A549 treated with RU486 at 1 μM for 4 hours (cell line): ENCODE data around the gene RXRB. TPM values are rescaled to one million over a fixed set of nuclear protein-coding genes. Genes with fewer than 3 reads are reported as not detected.

Experiments used
- total RNA-seq: library from RNA; stranded (reverse); fragments of 200-300 nt; extraction: Qiagen RNA extraction; gene quantifications from 5 replicates; pipeline ENCODE4 v1.2.3, GENCODE V29; 2022; ENCODE audit warnings: low read depth

Gene RXRB
- 15.5 to 21.7 TPM (median 20.6 TPM) in 5 replicates for total RNA-seq

DNA sequence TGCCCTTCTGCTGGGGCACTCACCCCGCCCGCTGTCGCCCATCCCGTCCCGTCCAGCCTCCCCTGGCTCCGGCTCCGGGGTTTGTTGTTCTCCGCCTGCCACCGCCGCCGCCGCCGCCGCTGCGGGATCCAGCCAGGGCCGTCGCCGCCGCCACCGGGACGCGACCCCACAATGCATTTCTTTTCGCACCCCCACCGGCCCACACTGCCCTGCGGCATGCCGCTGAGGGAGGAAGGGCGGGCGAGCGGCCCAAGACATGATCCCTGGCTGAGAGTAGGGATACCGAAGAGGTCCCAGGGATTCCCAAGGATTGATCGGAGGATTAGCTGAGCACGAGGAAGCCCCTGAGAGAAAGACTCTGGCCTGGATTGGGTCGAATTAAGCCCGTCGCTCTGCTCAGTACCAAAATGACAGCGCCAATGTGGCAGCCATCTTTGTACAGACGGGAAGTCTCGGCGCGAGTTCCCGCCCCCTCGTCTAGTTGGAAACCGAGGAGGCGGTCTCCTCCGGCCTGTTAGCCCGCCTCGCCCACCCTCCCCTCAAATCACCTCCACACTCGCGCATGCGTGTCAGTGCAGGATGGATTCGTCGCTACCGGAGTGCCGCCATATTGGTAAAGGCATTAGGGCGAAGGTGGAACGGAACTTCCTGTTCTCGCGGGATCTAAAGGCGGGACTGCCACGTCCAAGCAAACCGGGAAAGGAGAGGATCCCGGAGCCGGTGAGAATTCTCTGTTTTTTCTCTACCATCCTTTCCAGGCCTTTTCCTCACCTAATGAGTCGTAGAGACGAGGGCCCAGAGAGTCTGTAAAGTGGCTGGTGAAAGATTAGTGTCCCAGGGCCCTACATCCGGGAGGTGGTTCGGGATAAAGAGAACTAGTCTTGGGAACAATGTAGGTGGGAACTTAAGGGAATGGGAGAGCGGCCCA, at the start of gene RXRB, which contains the start of gene SLC39A7:
RXRB (minus strand) TSS at position 447 of the 928 bp plus-strand sequence; CDS start at position 258, 189 bp downstream.
SLC39A7 (plus strand) TSS at position 649 of the 928 bp plus-strand sequence. CDS start 379 bp downstream, outside the sequence.

DNA sequence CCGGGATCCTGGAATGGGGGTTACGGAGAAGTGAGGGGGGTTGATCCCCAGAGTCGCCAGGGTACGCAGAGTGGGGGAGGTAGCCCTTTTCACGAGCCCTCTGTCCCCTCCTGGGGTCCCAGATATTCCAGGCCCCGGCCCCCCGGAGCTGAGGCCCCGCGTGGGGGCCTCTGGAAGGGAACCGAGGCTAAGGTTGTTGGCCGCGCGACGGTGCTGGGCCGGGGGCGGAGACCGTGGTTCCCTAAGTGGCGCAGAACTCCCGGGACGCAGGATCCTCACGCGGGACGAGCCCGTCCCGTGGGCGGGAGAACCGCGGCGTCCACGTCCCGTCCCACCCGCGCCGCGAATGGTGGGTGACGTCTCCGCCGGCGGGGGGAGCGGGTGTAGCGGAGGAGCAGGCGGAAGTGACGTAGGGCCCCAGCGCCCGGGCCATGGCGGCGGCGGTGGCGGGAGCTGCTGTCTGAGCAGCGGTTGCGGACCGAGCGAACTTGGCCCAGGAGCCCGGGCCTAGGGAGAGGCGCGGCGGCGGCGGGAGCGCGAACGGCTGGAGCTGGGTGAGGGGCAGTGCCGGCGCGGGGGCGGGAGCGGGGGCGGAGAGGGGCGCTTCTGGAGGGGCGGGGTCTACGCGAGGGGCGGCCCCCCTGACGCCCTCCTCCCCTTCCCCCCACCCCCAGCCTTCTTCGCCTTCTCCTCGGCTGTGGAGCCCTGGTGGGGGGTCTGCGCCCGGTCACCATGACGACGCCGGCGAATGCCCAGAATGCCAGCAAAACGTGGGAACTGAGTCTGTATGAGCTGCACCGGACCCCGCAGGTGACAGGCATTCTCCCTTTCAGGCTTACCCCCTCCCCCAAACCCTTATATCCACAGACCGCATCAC, 7.9 kb upstream of the RXRB start, which contains the start of gene RING1:
RING1 (plus strand) TSS at position 410 of the 877 bp plus-strand sequence; CDS start at position 733, 323 bp downstream.

DNA sequence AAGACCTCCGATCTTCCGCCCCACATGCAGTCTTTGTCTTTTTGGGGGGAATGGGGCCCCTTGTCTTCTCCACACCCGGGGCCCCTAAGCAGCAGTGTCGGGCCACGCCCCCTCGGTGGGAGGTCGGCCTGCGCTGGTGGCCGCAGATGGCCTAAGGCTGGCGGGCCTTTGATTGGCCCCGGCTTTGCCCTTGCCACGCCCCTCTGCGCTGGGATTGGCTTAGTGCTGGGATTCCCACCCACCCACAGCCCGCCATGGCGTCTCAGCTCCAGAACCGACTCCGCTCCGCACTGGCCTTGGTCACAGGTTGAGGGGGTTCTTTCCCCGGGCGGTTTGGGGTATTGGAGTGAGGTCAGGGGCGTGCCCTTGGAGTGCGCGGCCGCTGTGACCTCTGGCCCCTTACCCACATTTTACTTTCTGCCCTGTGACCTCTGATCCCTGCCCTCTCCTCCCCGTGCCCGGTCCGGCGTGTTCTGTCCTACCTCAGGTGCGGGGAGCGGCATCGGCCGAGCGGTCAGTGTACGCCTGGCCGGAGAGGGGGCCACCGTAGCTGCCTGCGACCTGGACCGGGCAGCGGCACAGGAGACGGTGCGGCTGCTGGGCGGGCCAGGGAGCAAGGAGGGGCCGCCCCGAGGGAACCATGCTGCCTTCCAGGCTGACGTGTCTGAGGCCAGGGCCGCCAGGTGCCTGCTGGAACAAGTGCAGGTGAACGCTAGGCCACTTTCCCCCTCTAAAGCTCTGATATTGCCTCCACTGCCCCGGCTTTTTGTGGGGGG, 4.1 kb upstream of the RXRB start, which contains the start of gene HSD17B8:
HSD17B8 (plus strand) TSS at position 241 of the 776 bp plus-strand sequence; CDS start at position 255, 14 bp downstream.

DNA sequence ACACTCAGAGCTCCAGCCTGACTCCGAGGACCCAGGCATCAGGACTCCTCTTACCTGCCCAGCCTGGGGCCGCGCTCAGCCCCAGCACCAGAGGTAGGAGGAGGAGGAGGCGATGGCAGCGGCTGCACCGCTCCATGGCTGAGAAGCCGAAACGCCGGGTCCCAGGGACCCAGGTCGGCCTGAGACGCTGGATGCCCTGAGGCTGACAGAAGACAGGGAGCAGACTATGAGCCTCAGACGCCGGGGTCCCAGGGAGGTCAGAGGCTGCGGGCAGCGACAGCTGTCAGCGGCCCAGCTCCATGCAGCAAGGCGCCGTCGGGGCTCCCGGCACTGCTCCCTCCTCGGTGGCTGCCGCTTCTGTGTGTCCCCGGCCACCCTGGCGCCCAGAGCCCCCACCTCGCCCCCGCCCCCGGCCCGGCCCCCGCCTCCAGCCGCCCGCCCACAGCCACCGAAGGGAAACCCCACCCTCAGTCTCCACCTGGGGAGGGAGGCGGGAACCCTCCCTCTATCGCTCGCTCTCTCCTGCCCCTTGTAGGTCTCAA, 8.3 kb downstream of the RXRB start, which contains the start of gene COL11A2:
COL11A2 (minus strand) TSS at position 363 of the 542 bp plus-strand sequence; CDS start at position 136, 227 bp downstream.

Other genes with a start within 250 kb of the RXRB start
- gene HLA-DMA, start 247.6 kb downstream of the RXRB start, total RNA-seq = 2.7 to 3.1 TPM (median 3.0 TPM) in 5 replicates
- 116 to 154 TPM (median 131 TPM) in 5 replicates for gene BRD2, start 232.1 kb downstream of the RXRB start, total RNA-seq
- 0.50 TPM in 1 of 5 replicates, not detected in the others for gene HLA-DOA, start 191.1 kb downstream of the RXRB start, total RNA-seq
- gene HLA-DPA1, start 127.0 kb downstream of the RXRB start, total RNA-seq = 0.33 TPM in 1 of 5 replicates, not detected in the others
- not detected in 5 replicates for gene HLA-DPB1, start 124.7 kb downstream of the RXRB start, total RNA-seq
- 0.37 to 1.3 TPM (median 0.90 TPM) in 5 replicates for gene COL11A2, start 8.2 kb downstream of the RXRB start, total RNA-seq
- gene SLC39A7, start 202 bp upstream of the RXRB start, total RNA-seq = 111 to 121 TPM (median 118 TPM) in 5 replicates
- 11.0 to 16.7 TPM (median 15.5 TPM) in 5 replicates for gene HSD17B8, start 4.0 kb upstream of the RXRB start, total RNA-seq
- gene RING1, start 7.8 kb upstream of the RXRB start, total RNA-seq = 19.8 to 28.2 TPM (median 25.6 TPM) in 5 replicates
- 15.8 to 18.0 TPM (median 16.9 TPM) in 5 replicates for gene VPS52, start 71.2 kb upstream of the RXRB start, total RNA-seq
- gene RPS18, start 71.4 kb upstream of the RXRB start, total RNA-seq = 2,467 to 2,823 TPM (median 2,760 TPM) in 5 replicates
- gene B3GALT4, start 76.5 kb upstream of the RXRB start, total RNA-seq = 0.30 to 0.75 TPM (median 0.53 TPM) in 5 replicates
- 53.2 to 66.0 TPM (median 58.6 TPM) in 5 replicates for gene WDR46, start 88.6 kb upstream of the RXRB start, total RNA-seq
- gene PFDN6, start 88.9 kb upstream of the RXRB start, total RNA-seq = 102 to 132 TPM (median 118 TPM) in 5 replicates
- 11.0 to 13.8 TPM (median 13.4 TPM) in 5 replicates for gene RGL2, start 98.3 kb upstream of the RXRB start, total RNA-seq
- 35.9 to 44.9 TPM (median 39.4 TPM) in 5 replicates for gene TAPBP, start 113.4 kb upstream of the RXRB start, total RNA-seq
- 2.8 to 4.1 TPM (median 3.2 TPM) in 5 replicates for gene ZBTB22, start 117.1 kb upstream of the RXRB start, total RNA-seq
- 39.9 to 42.5 TPM (median 41.0 TPM) in 5 replicates for gene DAXX, start 122.3 kb upstream of the RXRB start, total RNA-seq
- 38.6 to 46.1 TPM (median 44.5 TPM) in 5 replicates for gene KIFC1, start 191.2 kb upstream of the RXRB start, total RNA-seq
- gene PHF1, start 210.3 kb upstream of the RXRB start, total RNA-seq = 12.7 to 17.4 TPM (median 16.2 TPM) in 5 replicates
- 161 to 229 TPM (median 209 TPM) in 5 replicates for gene CUTA, start 217.4 kb upstream of the RXRB start, total RNA-seq
- 3.5 to 7.9 TPM (median 4.8 TPM) in 5 replicates for gene SYNGAP1, start 219.4 kb upstream of the RXRB start, total RNA-seq